ENCODE data around the gene CAMTA1. TPM values are rescaled to one million over a fixed set of nuclear protein-coding genes. Genes with fewer than 3 reads are reported as not detected.

Gene CAMTA1
- total RNA-seq, 2 experiments from 2014 or later = 39.3 to 48.8 TPM

GRCh38 chr1:7420470-7421100, 635.3 kb downstream of the CAMTA1 start:
- Mint-ChIP-seq H3K4me3 (no peak overlapping the region), H3K4me1 (no peaks in the 10 kb centered on the region), H3K27ac (no peak overlapping the region), H3K27me3 (no peaks in the 10 kb centered on the region), H3K9me3 (peaks cover 6% of the 10 kb centered on the region), H3K36me3 (ENCODE audit: low read depth) (no peaks in the 10 kb centered on the region)
- no peak for DNase-seq
- POLR2A ChIA-PET = no interaction called here
- CTCF ChIA-PET = no interaction called here

- Mint-ChIP-seq H3K27me3 (no peaks in the 10 kb centered on the region), H3K36me3 (ENCODE audit: low read depth) (no peaks in the 10 kb centered on the region), H3K9me3 (peaks cover 6% of the 10 kb centered on the region), H3K27ac (no peak overlapping the region), H3K4me3 (no peak overlapping the region), H3K4me1 (no peaks in the 10 kb centered on the region)
- ChIA-PET CTCF (no interaction called here), POLR2A (no interaction called here)
- DNase-seq = no peak
These were observed 636.3 kb downstream of the CAMTA1 start for GRCh38 chr1:7421471-7422075.

GRCh38 chr1:7422081-7422480, 636.8 kb downstream of the CAMTA1 start:
- ChIA-PET POLR2A (no interaction called here), CTCF (no interaction called here)
- H3K4me3 Mint-ChIP-seq = no peak overlapping the region
- no peak for DNase-seq
- no peak overlapping the region for H3K27ac Mint-ChIP-seq
- no peaks in the 10 kb centered on the region for H3K4me1 Mint-ChIP-seq
- H3K27me3 Mint-ChIP-seq = no peaks in the 10 kb centered on the region
- no peaks in the 10 kb centered on the region for H3K36me3 Mint-ChIP-seq (ENCODE audit: low read depth)
- peaks cover 6% of the 10 kb centered on the region for H3K9me3 Mint-ChIP-seq

GRCh38 chr1:7422561-7422960, 637.3 kb downstream of the CAMTA1 start:
- ChIA-PET CTCF (interaction anchor here (0.7 kb wide), 1 partner anchor 1256 kb away, joined by 4 read pairs; no protein-coding TSS in a partner anchor), POLR2A (no interaction called here)
- no peak for DNase-seq
- Mint-ChIP-seq H3K4me1 (no peaks in the 10 kb centered on the region), H3K4me3 (no peak overlapping the region), H3K27me3 (no peaks in the 10 kb centered on the region), H3K27ac (no peak overlapping the region), H3K36me3 (ENCODE audit: low read depth) (no peaks in the 10 kb centered on the region), H3K9me3 (peaks cover 6% of the 10 kb centered on the region)

GRCh38 chr1:7422966-7423365, 637.7 kb downstream of the CAMTA1 start:
- no peaks in the 10 kb centered on the region for H3K36me3 Mint-ChIP-seq (ENCODE audit: low read depth)
- H3K27me3 Mint-ChIP-seq = no peaks in the 10 kb centered on the region
- no peak for DNase-seq
- POLR2A ChIA-PET = no interaction called here
- CTCF ChIA-PET = interaction anchor here (0.7 kb wide), 1 partner anchor 1256 kb away, joined by 4 read pairs; no protein-coding TSS in a partner anchor
- H3K4me3 Mint-ChIP-seq = no peak overlapping the region
- H3K27ac Mint-ChIP-seq = no peak overlapping the region
- H3K4me1 Mint-ChIP-seq = no peaks in the 10 kb centered on the region
- H3K9me3 Mint-ChIP-seq = peaks cover 3% of the 10 kb centered on the region

GRCh38 chr1:7424352-7424890, 639.2 kb downstream of the CAMTA1 start:
- POLR2A ChIA-PET = no interaction called here
- Mint-ChIP-seq H3K36me3 (ENCODE audit: low read depth) (no peaks in the 10 kb centered on the region), H3K4me1 (no peaks in the 10 kb centered on the region), H3K9me3 (no peaks in the 10 kb centered on the region), H3K27ac (no peak overlapping the region), H3K27me3 (no peaks in the 10 kb centered on the region), H3K4me3 (no peak overlapping the region)
- DNase-seq = no peak
- CTCF ChIA-PET = interaction anchor here (0.9 kb wide), 1 partner anchor 157 kb away, joined by 3 read pairs; no protein-coding TSS in a partner anchor

- no peaks in the 10 kb centered on the region for H3K9me3 Mint-ChIP-seq
- no peaks in the 10 kb centered on the region for H3K4me1 Mint-ChIP-seq
- ChIA-PET CTCF (no interaction called here), POLR2A (no interaction called here)
- H3K36me3 Mint-ChIP-seq (ENCODE audit: low read depth) = no peaks in the 10 kb centered on the region
- no peak overlapping the region for H3K27ac Mint-ChIP-seq
- H3K4me3 Mint-ChIP-seq = no peak overlapping the region
- DNase-seq = no peak
- H3K27me3 Mint-ChIP-seq = no peaks in the 10 kb centered on the region
These were observed 640.0 kb downstream of the CAMTA1 start for GRCh38 chr1:7425229-7425628.

- no peaks in the 10 kb centered on the region for H3K9me3 Mint-ChIP-seq
- no peaks in the 10 kb centered on the region for H3K36me3 Mint-ChIP-seq (ENCODE audit: low read depth)
- no peaks in the 10 kb centered on the region for H3K4me1 Mint-ChIP-seq
- no peak for DNase-seq
- H3K27me3 Mint-ChIP-seq = no peaks in the 10 kb centered on the region
- CTCF ChIA-PET = no interaction called here
- H3K27ac Mint-ChIP-seq = no peak overlapping the region
- POLR2A ChIA-PET = no interaction called here
- no peak overlapping the region for H3K4me3 Mint-ChIP-seq
These were observed 640.5 kb downstream of the CAMTA1 start for GRCh38 chr1:7425771-7426170.

GRCh38 chr1:7426780-7427604, 641.7 kb downstream of the CAMTA1 start:
- Mint-ChIP-seq H3K27me3 (no peaks in the 10 kb centered on the region), H3K27ac (no peak overlapping the region), H3K9me3 (no peaks in the 10 kb centered on the region), H3K36me3 (ENCODE audit: low read depth) (no peaks in the 10 kb centered on the region), H3K4me1 (no peaks in the 10 kb centered on the region), H3K4me3 (no peak overlapping the region)
- ChIA-PET CTCF (no interaction called here), POLR2A (no interaction called here)
- DNase-seq = no peak

- Mint-ChIP-seq H3K36me3 (ENCODE audit: low read depth) (no peaks in the 10 kb centered on the region), H3K9me3 (no peaks in the 10 kb centered on the region), H3K4me1 (no peaks in the 10 kb centered on the region), H3K4me3 (no peak overlapping the region), H3K27me3 (no peaks in the 10 kb centered on the region), H3K27ac (no peak overlapping the region)
- ChIA-PET CTCF (no interaction called here), POLR2A (no interaction called here)
- DNase-seq = no peak
These were observed 642.5 kb downstream of the CAMTA1 start for GRCh38 chr1:7427605-7428300.

GRCh38 chr1:7429290-7429689, 644.0 kb downstream of the CAMTA1 start:
- no peak for DNase-seq
- Mint-ChIP-seq H3K27me3 (no peaks in the 10 kb centered on the region), H3K36me3 (ENCODE audit: low read depth) (no peaks in the 10 kb centered on the region), H3K4me1 (no peaks in the 10 kb centered on the region), H3K27ac (no peak overlapping the region), H3K9me3 (no peaks in the 10 kb centered on the region), H3K4me3 (no peak overlapping the region)
- CTCF ChIA-PET = no interaction called here
- POLR2A ChIA-PET = no interaction called here

- DNase-seq = no peak
- CTCF ChIA-PET = no interaction called here
- POLR2A ChIA-PET = no interaction called here
- Mint-ChIP-seq H3K4me1 (no peaks in the 10 kb centered on the region), H3K27ac (no peak overlapping the region), H3K27me3 (no peaks in the 10 kb centered on the region), H3K4me3 (no peak overlapping the region), H3K36me3 (ENCODE audit: low read depth) (no peaks in the 10 kb centered on the region), H3K9me3 (no peaks in the 10 kb centered on the region)
These were observed 644.9 kb downstream of the CAMTA1 start for GRCh38 chr1:7430047-7430608.

- Mint-ChIP-seq H3K27ac (no peak overlapping the region), H3K4me1 (no peaks in the 10 kb centered on the region), H3K27me3 (no peaks in the 10 kb centered on the region), H3K9me3 (no peaks in the 10 kb centered on the region), H3K36me3 (ENCODE audit: low read depth) (no peaks in the 10 kb centered on the region), H3K4me3 (no peak overlapping the region)
- CTCF ChIA-PET = no interaction called here
- POLR2A ChIA-PET = no interaction called here
- no peak for DNase-seq
These were observed 645.4 kb downstream of the CAMTA1 start for GRCh38 chr1:7430691-7431090.
